ENCODE data around the gene COL4A2. TPM values are rescaled to one million over a fixed set of nuclear protein-coding genes. Genes with fewer than 3 reads are reported as not detected.

Gene COL4A2
- polyA plus RNA-seq, 1 experiment: 208 TPM

GRCh38 chr13:110297766-110298504, 9.1 kb upstream of the COL4A2 start:
- Histone ChIP-seq H3K9me3 (ENCODE audit: control insufficient read depth, insufficient read depth, low read length) (no peaks in the 10 kb centered on the region; the same call in 1 of the 2 replicates), H3K27ac (ENCODE audit: low read depth, low read length) (no peak overlapping the region), H3K27me3 (ENCODE audit: control insufficient read depth, insufficient read depth, low read length) (no peaks in the 10 kb centered on the region), H3K4me3 (ENCODE audit: low read depth, low read length) (no peak overlapping the region)
- TF ChIP-seq CTCF (IDR thresholded peaks at IDR 0.05; ENCODE audit: low read depth, low read length): no peak
- no peak for DNase-seq (ENCODE audit: low read depth, low spot score)
- CTCF ChIA-PET: interaction anchor here (0.6 to 1.4 kb wide), 4 partner anchors 8 to 158 kb away, joined by 3 to 4 read pairs (median 4); partner anchors contain the start of gene COL4A1
- POLR2A ChIA-PET: interaction anchor here (1.0 kb wide), 1 partner anchor 8 kb away, joined by 3 read pairs; no protein-coding TSS in a partner anchor

GRCh38 chr13:110298505-110299282, 8.4 kb upstream of the COL4A2 start:
- Histone ChIP-seq H3K4me3 (ENCODE audit: low read depth, low read length) (no peak overlapping the region), H3K27me3 (ENCODE audit: control insufficient read depth, insufficient read depth, low read length) (no peaks in the 10 kb centered on the region), H3K27ac (ENCODE audit: low read depth, low read length) (no peak overlapping the region), H3K9me3 (ENCODE audit: control insufficient read depth, insufficient read depth, low read length) (no peaks in the 10 kb centered on the region; the same call in 1 of the 2 replicates)
- ChIA-PET POLR2A (interaction anchor here (0.7 to 1.2 kb wide), 2 partner anchors 10 to 21 kb away, joined by 3 to 4 read pairs; no protein-coding TSS in a partner anchor), CTCF (interaction anchor here (1.1 kb wide), 1 partner anchor 8 kb away, joined by 4 read pairs; the partner anchor contains the start of gene COL4A1)
- DNase-seq (ENCODE audit: low read depth, low spot score): no peak
- TF ChIP-seq CTCF (IDR thresholded peaks at IDR 0.05; ENCODE audit: low read depth, low read length): no peak

GRCh38 chr13:110299283-110299840, 7.7 kb upstream of the COL4A2 start:
- TF ChIP-seq CTCF (IDR thresholded peaks at IDR 0.05; ENCODE audit: low read depth, low read length): no peak
- CTCF ChIA-PET: interaction anchor here (1.1 kb wide), 1 partner anchor 52 kb away, joined by 3 read pairs; no protein-coding TSS in a partner anchor
- Histone ChIP-seq H3K27me3 (ENCODE audit: control insufficient read depth, insufficient read depth, low read length) (no peaks in the 10 kb centered on the region), H3K9me3 (ENCODE audit: control insufficient read depth, insufficient read depth, low read length) (no peaks in the 10 kb centered on the region; the same call in 1 of the 2 replicates), H3K27ac (ENCODE audit: low read depth, low read length) (no peak overlapping the region), H3K4me3 (ENCODE audit: low read depth, low read length) (no peak overlapping the region)
- POLR2A ChIA-PET: interaction anchor here (0.7 to 1.2 kb wide), 2 partner anchors 9 to 20 kb away, joined by 3 to 4 read pairs; no protein-coding TSS in a partner anchor
- no peak for DNase-seq (ENCODE audit: low read depth, low spot score)

- no peak for DNase-seq (ENCODE audit: low read depth, low spot score)
- Histone ChIP-seq H3K9me3 (ENCODE audit: control insufficient read depth, insufficient read depth, low read length) (no peaks in the 10 kb centered on the region; the same call in 1 of the 2 replicates), H3K4me3 (ENCODE audit: low read depth, low read length) (no peak overlapping the region), H3K27ac (ENCODE audit: low read depth, low read length) (no peak overlapping the region), H3K27me3 (ENCODE audit: control insufficient read depth, insufficient read depth, low read length) (no peaks in the 10 kb centered on the region)
- CTCF ChIA-PET: interaction anchor here (1.0 to 1.3 kb wide), 4 partner anchors 33 to 156 kb away, joined by 3 to 5 read pairs (median 4); no protein-coding TSS in a partner anchor
- TF ChIP-seq CTCF (IDR thresholded peaks at IDR 0.05; ENCODE audit: low read depth, low read length): no peak
- POLR2A ChIA-PET: interaction anchor here (0.7 to 2.2 kb wide), 8 partner anchors 8 to 80 kb away, joined by 3 to 12 read pairs (median 4); no protein-coding TSS in a partner anchor
Measured at GRCh38 chr13:110300090-110300815, 6.8 kb upstream of the COL4A2 start.
